Thyroid gland (tissue), 4 donors: ENCODE results near the gene PDZD2. TPM values are rescaled to one million over a fixed set of nuclear protein-coding genes. Genes with fewer than 3 reads are reported as not detected.

ENCODE experiments used
- DNase-seq, 2 donors: peaks; one replicate each; pipeline ENCODE4 v3.0.0-alpha.2; 2019
- H3K27ac ChIP-seq, 3 donors: fragments of 200-600 bp; sonication (generic); 1 replicate in 2 of 3; 2 replicates in 1 of 3; pipeline ENCODE4 v1.5.1; 2016 to 2019; ENCODE audit warnings: mild to moderate bottlenecking in 1 of 3, moderate library complexity in 1 of 3
- H3K27me3 ChIP-seq: fragments of 200-600 bp; sonication (generic); one replicate; pipeline ENCODE4 v1.5.1; 2019
- H3K36me3 ChIP-seq, 2 donors: fragments of 200-600 bp; sonication (generic); one replicate each; pipeline ENCODE4 v1.5.1; 2016 to 2019
- H3K4me1 ChIP-seq, 2 donors: fragments of 200-600 bp; sonication (generic); one replicate each; pipeline ENCODE4 v1.5.1; 2017 to 2019
- H3K4me3 ChIP-seq, 3 donors: fragments of 200-600 bp; sonication (generic); replicated peaks in 1 of 3; 1 replicate in 2 of 3; 2 replicates in 1 of 3; pipeline ENCODE4 v1.5.1; 2016; ENCODE audit warnings: mild to moderate bottlenecking in 1 of 3
- H3K9me3 ChIP-seq: fragments of 200-600 bp; sonication (generic); one replicate; pipeline ENCODE4 v1.5.1; 2017
- POLR2A ChIP-seq, 2 donors: fragments of 450-650 bp; IDR thresholded peaks; one replicate each; pipeline ENCODE4 v1.6.1; 2017; ENCODE audit warnings: antibody characterized with exemption in 2 of 2, mild to moderate bottlenecking in 2 of 2, moderate library complexity in 1 of 2
- WGBS, 2 donors: methylation state at CpG; one replicate each; pipeline ENCODE4 v1.1.5; 2017; 5-methylcytosine and 5-hydroxymethylcytosine counted together
- intact Hi-C: fragments of 100-400 bp; cut with DNase I; formaldehyde crosslinking; loops from one replicate; pipeline ENCODE4 v1.15.1; 2023
- total RNA-seq, 4 donors: library from RNA; depleted of rRNA; stranded (reverse); fragments of >200 nt; gene quantifications; one replicate each; pipeline ENCODE4 v1.2.3, GENCODE V29; 2016
- TF ChIP-seq, protein P1 (sequence below), 6 experiments: fragments of 200-600 bp in 3 of 6; fragments of 450-650 bp in 3 of 6; sonication (generic) in 3 of 6; IDR thresholded peaks; one replicate each; pipeline ENCODE4 v1.5.1; 2016 to 2019; ENCODE audit warnings: antibody characterized with exemption in 6 of 6, mild to moderate bottlenecking in 2 of 6, inconsistent platforms in 1 of 6, moderate library complexity in 1 of 6

Gene PDZD2
- total RNA-seq, 4 donors from 2014 or later = 1.8 to 4.5 (median 3.9) TPM

- TF ChIP-seq POLR2A (IDR thresholded peaks at IDR 0.05) = no peak
- TF ChIP-seq, protein P1, sequence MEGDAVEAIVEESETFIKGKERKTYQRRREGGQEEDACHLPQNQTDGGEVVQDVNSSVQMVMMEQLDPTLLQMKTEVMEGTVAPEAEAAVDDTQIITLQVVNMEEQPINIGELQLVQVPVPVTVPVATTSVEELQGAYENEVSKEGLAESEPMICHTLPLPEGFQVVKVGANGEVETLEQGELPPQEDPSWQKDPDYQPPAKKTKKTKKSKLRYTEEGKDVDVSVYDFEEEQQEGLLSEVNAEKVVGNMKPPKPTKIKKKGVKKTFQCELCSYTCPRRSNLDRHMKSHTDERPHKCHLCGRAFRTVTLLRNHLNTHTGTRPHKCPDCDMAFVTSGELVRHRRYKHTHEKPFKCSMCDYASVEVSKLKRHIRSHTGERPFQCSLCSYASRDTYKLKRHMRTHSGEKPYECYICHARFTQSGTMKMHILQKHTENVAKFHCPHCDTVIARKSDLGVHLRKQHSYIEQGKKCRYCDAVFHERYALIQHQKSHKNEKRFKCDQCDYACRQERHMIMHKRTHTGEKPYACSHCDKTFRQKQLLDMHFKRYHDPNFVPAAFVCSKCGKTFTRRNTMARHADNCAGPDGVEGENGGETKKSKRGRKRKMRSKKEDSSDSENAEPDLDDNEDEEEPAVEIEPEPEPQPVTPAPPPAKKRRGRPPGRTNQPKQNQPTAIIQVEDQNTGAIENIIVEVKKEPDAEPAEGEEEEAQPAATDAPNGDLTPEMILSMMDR (IDR thresholded peaks at IDR 0.05) = no peak
- Histone ChIP-seq H3K36me3 (no peaks in the 10 kb centered on the region), H3K27ac (no peak overlapping the region), H3K4me3 (no peak overlapping the region), H3K9me3 (no peaks in the 10 kb centered on the region), H3K4me1 (no peaks in the 10 kb centered on the region), H3K27me3 (no peaks in the 10 kb centered on the region)
- intact Hi-C loops = no loop called here
- no peak for DNase-seq
- 82 to 94% methylated on average over 2 of the region's 2 CpGs for WGBS, 2 donors
Measured at GRCh38 chr5:31604240-31604639, 34.7 kb upstream of the PDZD2 start.

DNA sequence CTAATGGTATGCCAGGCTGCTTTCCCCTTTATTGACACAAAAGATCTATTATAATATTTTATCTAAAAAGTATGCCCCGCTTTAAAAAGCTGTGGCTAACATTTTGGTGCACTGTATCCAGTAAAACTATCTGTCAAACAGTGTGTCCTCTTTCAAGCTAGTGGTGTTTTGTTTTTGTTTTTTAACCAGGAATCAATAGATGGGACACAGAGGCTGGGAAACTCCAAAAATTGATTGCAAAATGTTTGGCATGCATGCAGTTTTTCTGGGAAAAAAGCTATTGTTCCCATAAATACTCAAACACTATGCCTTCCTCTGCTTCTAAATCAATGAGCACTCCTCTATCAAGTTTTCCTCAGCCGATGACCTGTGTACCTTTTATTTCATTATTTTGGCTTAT, 34.3 kb upstream of the PDZD2 start:
- 84 to 94% methylated on average over 2 of the region's 2 CpGs for WGBS, 2 donors
- Histone ChIP-seq H3K4me1 (no peaks in the 10 kb centered on the region), H3K27me3 (no peaks in the 10 kb centered on the region), H3K9me3 (no peaks in the 10 kb centered on the region), H3K27ac (no peak overlapping the region), H3K4me3 (no peak overlapping the region), H3K36me3 (no peaks in the 10 kb centered on the region)
- TF ChIP-seq, protein P1 (IDR thresholded peaks at IDR 0.05) = no peak
- TF ChIP-seq POLR2A (IDR thresholded peaks at IDR 0.05) = no peak
- DNase-seq = no peak
- intact Hi-C loops = no loop called here

DNA sequence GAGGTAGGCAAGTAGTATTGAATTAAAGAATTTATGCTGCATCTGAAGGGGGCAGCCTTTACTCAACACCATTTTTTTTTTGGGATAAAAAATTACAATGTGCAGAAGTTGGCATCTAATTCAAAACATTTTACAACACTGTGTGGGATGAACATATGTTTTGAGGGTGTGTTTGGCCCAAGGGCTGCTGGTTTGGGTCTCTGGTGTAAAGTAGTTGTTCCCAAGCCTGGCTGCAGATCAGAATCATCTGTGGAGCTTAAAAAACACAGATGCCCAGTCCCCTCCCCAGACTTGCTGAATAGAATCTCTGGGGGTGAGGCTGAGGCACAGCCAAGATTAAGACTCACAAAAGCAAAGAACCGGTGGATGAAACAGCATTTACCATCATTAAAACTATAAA, 33.0 kb upstream of the PDZD2 start:
- intact Hi-C loops = no loop called here
- Histone ChIP-seq H3K36me3 (no peaks in the 10 kb centered on the region), H3K27me3 (no peaks in the 10 kb centered on the region), H3K9me3 (no peaks in the 10 kb centered on the region), H3K27ac (no peak overlapping the region), H3K4me1 (no peaks in the 10 kb centered on the region), H3K4me3 (no peak overlapping the region)
- TF ChIP-seq POLR2A (IDR thresholded peaks at IDR 0.05) = no peak
- TF ChIP-seq, protein P1 (IDR thresholded peaks at IDR 0.05) = no peak
- no peak for DNase-seq
- WGBS, 2 donors = 69 to 88% methylated on average over 1 of the region's 1 CpG

GRCh38 chr5:31607546-31607945, 31.4 kb upstream of the PDZD2 start:
- Histone ChIP-seq H3K27ac (no peak overlapping the region), H3K9me3 (no peaks in the 10 kb centered on the region), H3K27me3 (no peaks in the 10 kb centered on the region), H3K4me3 (no peak overlapping the region), H3K36me3 (no peaks in the 10 kb centered on the region), H3K4me1 (no peaks in the 10 kb centered on the region)
- TF ChIP-seq, protein P1 (IDR thresholded peaks at IDR 0.05) = no peak
- no peak for TF ChIP-seq POLR2A (IDR thresholded peaks at IDR 0.05)
- DNase-seq = no peak
- 78 to 90% methylated on average over 2 of the region's 2 CpGs for WGBS, 2 donors
- intact Hi-C loops = no loop called here

- no peaks in the 10 kb centered on the region for H3K27me3 ChIP-seq
- TF ChIP-seq POLR2A (IDR thresholded peaks at IDR 0.05) = no peak
- TF ChIP-seq, protein P1 (IDR thresholded peaks at IDR 0.05) = no peak
- intact Hi-C loops = no loop called here
Measured at GRCh38 chr5:31611002-31611401, 27.9 kb upstream of the PDZD2 start.

More at GRCh38 chr5:31611002-31611401, 27.9 kb upstream of the PDZD2 start:
- Histone ChIP-seq H3K4me3 (no peak overlapping the region), H3K36me3 (no peaks in the 10 kb centered on the region), H3K4me1 (no peaks in the 10 kb centered on the region), H3K27ac (no peak overlapping the region), H3K9me3 (no peaks in the 10 kb centered on the region)
- DNase-seq = no peak
- 85% methylated on average over 2 of the region's 2 CpGs for WGBS, 2 donors
